Measurements from ENCODE around the gene ZNF431. TPM values are rescaled to one million over a fixed set of nuclear protein-coding genes. Genes with fewer than 3 reads are reported as not detected.

The ZNF431 gene
- total and polyA plus RNA-seq, 2 experiments from 2014 or later = 18.0 to 47.5 TPM

- TF ChIP-seq, protein P1, sequence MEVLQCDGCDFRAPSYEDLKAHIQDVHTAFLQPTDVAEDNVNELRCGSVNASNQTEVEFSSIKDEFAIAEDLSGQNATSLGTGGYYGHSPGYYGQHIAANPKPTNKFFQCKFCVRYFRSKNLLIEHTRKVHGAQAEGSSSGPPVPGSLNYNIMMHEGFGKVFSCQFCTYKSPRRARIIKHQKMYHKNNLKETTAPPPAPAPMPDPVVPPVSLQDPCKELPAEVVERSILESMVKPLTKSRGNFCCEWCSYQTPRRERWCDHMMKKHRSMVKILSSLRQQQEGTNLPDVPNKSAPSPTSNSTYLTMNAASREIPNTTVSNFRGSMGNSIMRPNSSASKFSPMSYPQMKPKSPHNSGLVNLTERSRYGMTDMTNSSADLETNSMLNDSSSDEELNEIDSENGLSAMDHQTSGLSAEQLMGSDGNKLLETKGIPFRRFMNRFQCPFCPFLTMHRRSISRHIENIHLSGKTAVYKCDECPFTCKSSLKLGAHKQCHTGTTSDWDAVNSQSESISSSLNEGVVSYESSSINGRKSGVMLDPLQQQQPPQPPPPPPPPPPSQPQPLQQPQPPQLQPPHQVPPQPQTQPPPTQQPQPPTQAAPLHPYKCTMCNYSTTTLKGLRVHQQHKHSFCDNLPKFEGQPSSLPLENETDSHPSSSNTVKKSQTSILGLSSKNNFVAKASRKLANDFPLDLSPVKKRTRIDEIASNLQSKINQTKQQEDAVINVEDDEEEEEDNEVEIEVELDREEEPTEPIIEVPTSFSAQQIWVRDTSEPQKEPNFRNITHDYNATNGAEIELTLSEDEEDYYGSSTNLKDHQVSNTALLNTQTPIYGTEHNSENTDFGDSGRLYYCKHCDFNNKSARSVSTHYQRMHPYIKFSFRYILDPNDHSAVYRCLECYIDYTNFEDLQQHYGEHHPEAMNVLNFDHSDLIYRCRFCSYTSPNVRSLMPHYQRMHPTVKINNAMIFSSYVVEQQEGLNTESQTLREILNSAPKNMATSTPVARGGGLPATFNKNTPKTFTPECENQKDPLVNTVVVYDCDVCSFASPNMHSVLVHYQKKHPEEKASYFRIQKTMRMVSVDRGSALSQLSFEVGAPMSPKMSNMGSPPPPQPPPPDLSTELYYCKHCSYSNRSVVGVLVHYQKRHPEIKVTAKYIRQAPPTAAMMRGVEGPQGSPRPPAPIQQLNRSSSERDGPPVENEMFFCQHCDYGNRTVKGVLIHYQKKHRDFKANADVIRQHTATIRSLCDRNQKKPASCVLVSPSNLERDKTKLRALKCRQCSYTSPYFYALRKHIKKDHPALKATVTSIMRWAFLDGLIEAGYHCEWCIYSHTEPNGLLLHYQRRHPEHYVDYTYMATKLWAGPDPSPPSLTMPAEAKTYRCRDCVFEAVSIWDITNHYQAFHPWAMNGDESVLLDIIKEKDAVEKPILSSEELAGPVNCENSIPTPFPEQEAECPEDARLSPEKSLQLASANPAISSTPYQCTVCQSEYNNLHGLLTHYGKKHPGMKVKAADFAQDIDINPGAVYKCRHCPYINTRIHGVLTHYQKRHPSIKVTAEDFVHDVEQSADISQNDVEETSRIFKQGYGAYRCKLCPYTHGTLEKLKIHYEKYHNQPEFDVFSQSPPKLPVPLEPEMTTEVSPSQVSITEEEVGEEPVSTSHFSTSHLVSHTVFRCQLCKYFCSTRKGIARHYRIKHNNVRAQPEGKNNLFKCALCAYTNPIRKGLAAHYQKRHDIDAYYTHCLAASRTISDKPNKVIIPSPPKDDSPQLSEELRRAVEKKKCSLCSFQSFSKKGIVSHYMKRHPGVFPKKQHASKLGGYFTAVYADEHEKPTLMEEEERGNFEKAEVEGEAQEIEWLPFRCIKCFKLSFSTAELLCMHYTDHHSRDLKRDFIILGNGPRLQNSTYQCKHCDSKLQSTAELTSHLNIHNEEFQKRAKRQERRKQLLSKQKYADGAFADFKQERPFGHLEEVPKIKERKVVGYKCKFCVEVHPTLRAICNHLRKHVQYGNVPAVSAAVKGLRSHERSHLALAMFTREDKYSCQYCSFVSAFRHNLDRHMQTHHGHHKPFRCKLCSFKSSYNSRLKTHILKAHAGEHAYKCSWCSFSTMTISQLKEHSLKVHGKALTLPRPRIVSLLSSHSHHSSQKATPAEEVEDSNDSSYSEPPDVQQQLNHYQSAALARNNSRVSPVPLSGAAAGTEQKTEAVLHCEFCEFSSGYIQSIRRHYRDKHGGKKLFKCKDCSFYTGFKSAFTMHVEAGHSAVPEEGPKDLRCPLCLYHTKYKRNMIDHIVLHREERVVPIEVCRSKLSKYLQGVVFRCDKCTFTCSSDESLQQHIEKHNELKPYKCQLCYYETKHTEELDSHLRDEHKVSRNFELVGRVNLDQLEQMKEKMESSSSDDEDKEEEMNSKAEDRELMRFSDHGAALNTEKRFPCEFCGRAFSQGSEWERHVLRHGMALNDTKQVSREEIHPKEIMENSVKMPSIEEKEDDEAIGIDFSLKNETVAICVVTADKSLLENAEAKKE (CRISPR knock-in tag; IDR thresholded peaks at IDR 0.05) = no peak
- TF ChIP-seq NANOG (IDR thresholded peaks at IDR 0.05; ENCODE audit: borderline replicate concordance) (no peak), STAT1 (IDR thresholded peaks at IDR 0.05; ENCODE audit: unreplicated experiment) (no peak), ZNF331 (CRISPR knock-in tag; IDR thresholded peaks at IDR 0.05; ENCODE audit: low read depth) (no peak), POLR2AphosphoS5 (IDR thresholded peaks at IDR 0.05; ENCODE audit: low read depth) (no peak), CTCF (conservative IDR thresholded peaks at IDR 0.05; ENCODE audit: low read depth in 2 of 2) (no peak), EZH2 (IDR thresholded peaks at IDR 0.05; ENCODE audit: low read depth, unreplicated experiment) (no peak), REST (IDR thresholded peaks at IDR 0.05; ENCODE audit: unreplicated experiment) (no peak)
Observed at GRCh38 chr19:21127898-21128297, 13.9 kb upstream of the ZNF431 start (continued).
